MCF 10A (cell line): ENCODE measurements around the gene CNTNAP2. TPM values are rescaled to one million over a fixed set of nuclear protein-coding genes. Genes with fewer than 3 reads are reported as not detected.

ENCODE experiments used
- BruUV-seq: library from RNA; stranded (reverse); fragments of 400-500 nt; replicated peaks from 2 replicates; lab custom pipeline; 2021; lab: Mats Ljungman, UMichigan
- CTCF ChIA-PET: fragments of 300-600 bp; sonication (Branson Sonifier 250); formaldehyde crosslinking; extraction: SDS; loops from one replicate; lab custom pipeline; 2021; ENCODE audit warnings: antibody characterized with exemption, inconsistent platforms; lab: Yijun Ruan, JAX
- POLR2A ChIA-PET: fragments of 300-600, 350-650 bp; sonication (Branson Sonifier 250); formaldehyde crosslinking; extraction: SDS; loops from one replicate; lab custom pipeline; 2020; ENCODE audit warnings: antibody characterized with exemption, inconsistent platforms; lab: Yijun Ruan, JAX
- DNase-seq: peaks from one replicate; pipeline ENCODE4 v3.0.0-alpha.2; 2018; ENCODE audit not compliant: unreplicated experiment
- H3K27ac Mint-ChIP-seq: one replicate; pipeline ENCODE4 v1.8.0; 2022; ENCODE audit warnings: mild to moderate bottlenecking, low read depth, mixed read lengths; ENCODE audit not compliant: unreplicated experiment
- H3K27me3 Mint-ChIP-seq: one replicate; pipeline ENCODE4 v1.8.0; 2022; ENCODE audit warnings: mixed read lengths; ENCODE audit not compliant: insufficient read depth, unreplicated experiment
- H3K36me3 Mint-ChIP-seq: one replicate; pipeline ENCODE4 v1.8.0; 2022; ENCODE audit warnings: mild to moderate bottlenecking, moderate library complexity, mixed read lengths; ENCODE audit not compliant: insufficient read depth, unreplicated experiment
- H3K4me1 Mint-ChIP-seq: one replicate; pipeline ENCODE4 v1.8.0; 2022; ENCODE audit warnings: mixed read lengths; ENCODE audit not compliant: insufficient read depth, unreplicated experiment
- H3K4me3 Mint-ChIP-seq: one replicate; pipeline ENCODE4 v1.8.0; 2022; ENCODE audit warnings: mild to moderate bottlenecking, moderate library complexity, mixed read lengths; ENCODE audit not compliant: unreplicated experiment
- H3K9me3 Mint-ChIP-seq: one replicate; pipeline ENCODE4 v1.8.0; 2022; ENCODE audit warnings: mixed read lengths; ENCODE audit not compliant: unreplicated experiment
- CTCF ChIP-seq: fragments of 200-600 bp; IDR thresholded peaks from one replicate; pipeline ENCODE4 v1.8.0; 2022; ENCODE audit warnings: antibody characterized with exemption, mild to moderate bottlenecking; ENCODE audit not compliant: unreplicated experiment
- intact Hi-C: fragments of 100-400 bp; cut with micrococcal nuclease; formaldehyde crosslinking; loops from 2 replicates; pipeline ENCODE4 v1.14.1; 2022
- total RNA-seq: library from RNA; stranded (reverse); gene quantifications from 2 replicates; pipeline ENCODE4 v1.2.3, GENCODE V29; 2022

CNTNAP2 gene
- total RNA-seq, 1 experiment from 2014 or later: 1.1 TPM

- peak; percentile 44 for DNase-seq
- Mint-ChIP-seq H3K27me3 (peaks cover 41% of the 10 kb centered on the region), H3K4me1 (peaks cover 8% of the 10 kb centered on the region), H3K4me3 (peak overlapping the region; percentile 28), H3K36me3 (no peaks in the 10 kb centered on the region), H3K9me3 (no peaks in the 10 kb centered on the region), H3K27ac (no peak overlapping the region)
- TF ChIP-seq CTCF: peak; percentile 87
- intact Hi-C loops: no loop called here
- BruUV-seq: no TSS peak
- CTCF ChIA-PET: interaction anchor here (0.6 to 11.3 kb wide), 30 partner anchors 9 to 1017 kb away, joined by 3 to 297 read pairs (median 4); no protein-coding TSS in a partner anchor
- POLR2A ChIA-PET: interaction anchor here (0.6 to 1.1 kb wide), 2 partner anchors 140 to 1976 kb away, joined by 3 read pairs; no protein-coding TSS in a partner anchor
Observed at GRCh38 chr7:148262721-148263229, 2146.2 kb downstream of the CNTNAP2 start.

- Mint-ChIP-seq H3K27me3 (peaks cover 58% of the 10 kb centered on the region), H3K9me3 (no peaks in the 10 kb centered on the region), H3K36me3 (no peaks in the 10 kb centered on the region), H3K27ac (no peak overlapping the region), H3K4me3 (no peak overlapping the region), H3K4me1 (peaks cover 8% of the 10 kb centered on the region)
- intact Hi-C loops: loop anchor here (1.0 to 2.0 kb wide), 3 partner anchors 22 to 698 kb away; no protein-coding TSS in a partner anchor
- DNase-seq: peak; percentile 51
- CTCF ChIA-PET: interaction anchor here (0.6 to 11.3 kb wide), 51 partner anchors 8 to 1887 kb away, joined by 3 to 297 read pairs (median 4); no protein-coding TSS in a partner anchor
- BruUV-seq: no TSS peak
- POLR2A ChIA-PET: interaction anchor here (1.0 to 1.8 kb wide), 2 partner anchors 221 to 228 kb away, joined by 5 to 6 read pairs; no protein-coding TSS in a partner anchor
- TF ChIP-seq CTCF: peak; percentile 70
Observed at GRCh38 chr7:148264933-148265557, 2148.4 kb downstream of the CNTNAP2 start.

- ChIA-PET CTCF (interaction anchor here (0.6 to 11.3 kb wide), 29 partner anchors 9 to 702 kb away, joined by 3 to 297 read pairs (median 4); no protein-coding TSS in a partner anchor), POLR2A (interaction anchor here (0.6 kb wide), 1 partner anchor 16 kb away, joined by 3 read pairs; no protein-coding TSS in a partner anchor)
- H3K27ac Mint-ChIP-seq: no peak overlapping the region
- no peak overlapping the region for H3K4me3 Mint-ChIP-seq
- no peak for TF ChIP-seq CTCF
- no TSS peak for BruUV-seq
- peaks cover 66% of the 10 kb centered on the region for H3K27me3 Mint-ChIP-seq
- H3K9me3 Mint-ChIP-seq: no peaks in the 10 kb centered on the region
- DNase-seq: no peak
- H3K4me1 Mint-ChIP-seq: peaks cover 8% of the 10 kb centered on the region
- no peaks in the 10 kb centered on the region for H3K36me3 Mint-ChIP-seq
- intact Hi-C loops: loop anchor here (1.0 to 2.0 kb wide), 3 partner anchors 21 to 697 kb away; no protein-coding TSS in a partner anchor
Observed at GRCh38 chr7:148265896-148266295, 2149.3 kb downstream of the CNTNAP2 start.

GRCh38 chr7:148266795-148267194 lies 2150.2 kb downstream of the CNTNAP2 start:
- Mint-ChIP-seq H3K27ac (no peak overlapping the region), H3K36me3 (no peaks in the 10 kb centered on the region), H3K4me3 (no peak overlapping the region), H3K9me3 (no peaks in the 10 kb centered on the region), H3K4me1 (peaks cover 8% of the 10 kb centered on the region), H3K27me3 (peaks cover 71% of the 10 kb centered on the region)
- ChIA-PET POLR2A (no interaction called here), CTCF (interaction anchor here (1.1 to 11.3 kb wide), 6 partner anchors 11 to 697 kb away, joined by 3 to 297 read pairs (median 15); no protein-coding TSS in a partner anchor)
- intact Hi-C loops: no loop called here
- BruUV-seq: no TSS peak
- no peak for DNase-seq
- TF ChIP-seq CTCF: no peak
